ENCODE measurements around the gene MPV17L2. TPM values are rescaled to one million over a fixed set of nuclear protein-coding genes. Genes with fewer than 3 reads are reported as not detected.

The MPV17L2 gene
- total RNA-seq, 1 donor from 2014 or later = 12.5 TPM

DNA sequence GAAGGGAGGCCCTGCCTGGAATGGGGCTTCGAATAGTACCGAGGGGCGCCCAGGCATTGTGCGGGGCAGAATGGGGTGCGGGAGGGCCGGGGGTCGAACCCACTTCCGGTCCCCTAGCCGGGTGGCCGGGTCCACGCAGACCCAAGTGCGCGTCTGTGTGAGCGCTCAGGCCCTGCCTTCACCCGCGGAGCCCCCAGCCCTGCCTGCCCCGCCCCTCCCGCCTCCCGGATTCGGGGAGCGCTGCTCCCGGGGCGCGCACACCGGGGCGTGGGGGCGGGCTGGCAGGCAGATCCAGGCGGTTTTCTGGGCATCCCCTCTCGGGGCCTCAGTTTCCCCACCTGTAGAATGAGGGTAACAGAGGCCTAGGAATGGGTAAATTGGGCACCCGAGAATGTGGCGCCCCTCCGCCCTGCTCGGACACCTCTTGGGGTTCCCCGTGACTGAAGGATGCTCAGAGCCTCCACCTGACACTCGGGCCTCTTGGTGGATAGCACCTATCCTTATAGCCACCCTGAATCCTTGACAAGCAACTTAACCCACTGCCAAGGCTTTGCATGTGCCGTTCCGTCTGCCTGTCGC lies 39.4 kb upstream of the MPV17L2 start:
- Histone ChIP-seq H3K4me3 (peak overlapping the region; percentile 95), H3K9me3 (replicated peaks) (no peaks in the 10 kb centered on the region), H3K27ac (replicated peaks) (peak overlapping the region; percentile 99), H3K4me1 (peaks cover 60% of the 10 kb centered on the region), H3K27me3 (ENCODE audit: low read depth) (no peaks in the 10 kb centered on the region), H3K36me3 (peaks cover 11% of the 10 kb centered on the region)
- no peak for DNase-seq
- intact Hi-C loops (cut with micrococcal nuclease) = no loop called here
- TF ChIP-seq CTCF (IDR thresholded peaks at IDR 0.05; ENCODE audit: borderline replicate concordance) = no peak

GRCh38 chr19:18155095-18156087 lies 37.6 kb upstream of the MPV17L2 start:
- H3K4me1 ChIP-seq = peaks cover 67% of the 10 kb centered on the region
- H3K36me3 ChIP-seq = peaks cover 11% of the 10 kb centered on the region
- intact Hi-C loops (cut with micrococcal nuclease) = no loop called here
- H3K4me3 ChIP-seq = no peak overlapping the region
- no peaks in the 10 kb centered on the region for H3K9me3 ChIP-seq (replicated peaks)
- DNase-seq = no peak
- H3K27ac ChIP-seq (replicated peaks) = peak overlapping the region; percentile 99
- no peaks in the 10 kb centered on the region for H3K27me3 ChIP-seq (ENCODE audit: low read depth)
- no peak for TF ChIP-seq CTCF (IDR thresholded peaks at IDR 0.05; ENCODE audit: borderline replicate concordance)

- Histone ChIP-seq H3K36me3 (peaks cover 11% of the 10 kb centered on the region), H3K27me3 (ENCODE audit: low read depth) (no peaks in the 10 kb centered on the region), H3K4me3 (no peak overlapping the region), H3K27ac (replicated peaks) (peak overlapping the region; percentile 88), H3K4me1 (peaks cover 74% of the 10 kb centered on the region), H3K9me3 (replicated peaks) (no peaks in the 10 kb centered on the region)
- DNase-seq = no peak
- intact Hi-C loops (cut with micrococcal nuclease) = no loop called here
- no peak for TF ChIP-seq CTCF (IDR thresholded peaks at IDR 0.05; ENCODE audit: borderline replicate concordance)
Measured at GRCh38 chr19:18156268-18156667, 36.8 kb upstream of the MPV17L2 start.

- peaks cover 74% of the 10 kb centered on the region for H3K4me1 ChIP-seq
- peak overlapping the region; percentile 88 for H3K27ac ChIP-seq (replicated peaks)
- H3K36me3 ChIP-seq = peaks cover 14% of the 10 kb centered on the region
- peak overlapping the region; percentile 7 for H3K4me3 ChIP-seq
- TF ChIP-seq CTCF (IDR thresholded peaks at IDR 0.05; ENCODE audit: borderline replicate concordance) = no peak
- H3K9me3 ChIP-seq (replicated peaks) = no peaks in the 10 kb centered on the region
- H3K27me3 ChIP-seq (ENCODE audit: low read depth) = no peaks in the 10 kb centered on the region
- intact Hi-C loops (cut with micrococcal nuclease) = no loop called here
- peak; percentile 86 for DNase-seq
Measured at GRCh38 chr19:18156841-18157464, 36.1 kb upstream of the MPV17L2 start.

- Histone ChIP-seq H3K27ac (replicated peaks) (peak overlapping the region; percentile 88), H3K27me3 (ENCODE audit: low read depth) (no peaks in the 10 kb centered on the region), H3K4me1 (peaks cover 70% of the 10 kb centered on the region), H3K36me3 (peaks cover 21% of the 10 kb centered on the region), H3K9me3 (replicated peaks) (no peaks in the 10 kb centered on the region), H3K4me3 (peak overlapping the region; percentile 7)
- DNase-seq = no peak
- intact Hi-C loops (cut with micrococcal nuclease) = no loop called here
- no peak for TF ChIP-seq CTCF (IDR thresholded peaks at IDR 0.05; ENCODE audit: borderline replicate concordance)
Measured at GRCh38 chr19:18157465-18158063, 35.5 kb upstream of the MPV17L2 start.

Data from left ventricle myocardium inferior (tissue), 1 donor.